Heart right ventricle (tissue), 16 donors: Measurements from ENCODE around the gene PHOSPHO2. TPM values are rescaled to one million over a fixed set of nuclear protein-coding genes. Genes with fewer than 3 reads are reported as not detected.

Experiments used
- ATAC-seq, 8 donors: fragments of 200-7000 bp; cut with Tn5 transposase; one replicate each; pipeline ENCODE4 v1.9.1; 2020; ENCODE audit warnings: mild to moderate bottlenecking in 8 of 8, moderate library complexity in 8 of 8, moderate number of reproducible peaks in 1 of 8
- DNase-seq, 2 donors: peaks; one replicate each; pipeline ENCODE4 v3.0.0-alpha.2; 2020
- H3K27ac ChIP-seq, 10 donors: fragments of 200-600 bp; sonication (generic) in 2 of 10; one replicate each; pipeline versions ENCODE4 v1.5.0 to v1.8.0; 2020 to 2022; ENCODE audit warnings: mild to moderate bottlenecking in 3 of 10
- H3K27me3 ChIP-seq, 7 donors: fragments of 200-600 bp; one replicate each; pipeline ENCODE4 v1.8.0; 2021 to 2022; ENCODE audit warnings: mild to moderate bottlenecking in 2 of 7
- H3K36me3 ChIP-seq, 9 donors: fragments of 200-600 bp; sonication (generic) in 1 of 9; one replicate each; pipeline versions ENCODE4 v1.5.0 to v1.8.0; 2020 to 2022; ENCODE audit warnings: mild to moderate bottlenecking in 2 of 9
- H3K4me1 ChIP-seq, 9 donors: fragments of 200-600 bp; sonication (generic) in 1 of 9; one replicate each; pipeline versions ENCODE4 v1.5.0 to v1.8.0; 2020 to 2022; ENCODE audit warnings: mild to moderate bottlenecking in 4 of 9
- H3K4me3 ChIP-seq, 10 donors: fragments of 200-600 bp; sonication (generic) in 2 of 10; one replicate each; pipeline versions ENCODE4 v1.5.0 to v1.8.0; 2020 to 2022; ENCODE audit warnings: mild to moderate bottlenecking in 7 of 10, moderate library complexity in 2 of 10
- H3K9me3 ChIP-seq, 11 donors: fragments of 200-600 bp in 10 of 11; sonication (generic) in 2 of 11; one replicate each; pipeline versions ENCODE4 v1.5.0 to v1.8.0; 2013 to 2022; ENCODE audit warnings: mild to moderate bottlenecking in 2 of 11, control low read depth in 1 of 11, moderate library complexity in 1 of 11
- WGBS, 2 donors: extraction: QIAGEN DNeasy Blood & Tissue Kit; methylation state at CpG; one replicate each; pipeline ENCODE4 v1.1.7; 2013; ENCODE audit warnings: inconsistent platforms in 1 of 2; 5-methylcytosine and 5-hydroxymethylcytosine counted together
- intact Hi-C, 10 donors: fragments of 100-400 bp; cut with DNase I; formaldehyde crosslinking; loops; one replicate each; pipeline versions ENCODE4 v1.11.1 to v1.14.2; 2022
- polyA plus RNA-seq, 2 donors: library from polyadenylated mRNA; stranded (reverse); fragments of 200-250 nt; gene quantifications; one replicate each; pipeline ENCODE4 v1.2.3, GENCODE V29; 2013
- total RNA-seq, 10 donors: library from RNA; stranded (reverse); fragmentation: NEBNext Ultra II Directional in 3 of 10; extraction: Animal tissue kit (Norgen Biotek cat#: 25700) in 3 of 10; gene quantifications; one replicate each; pipeline versions ENCODE4 v1.2.1 to v1.2.4, GENCODE V29; 2021 to 2023
- TF ChIP-seq, protein P1 (sequence below), 9 donors: fragments of 200-600 bp; sonication (generic) in 2 of 9; IDR thresholded peaks; one replicate each; pipeline versions ENCODE4 v1.5.0 to v1.8.0; 2021 to 2022; ENCODE audit warnings: antibody characterized with exemption in 9 of 9, mild to moderate bottlenecking in 5 of 9, moderate library complexity in 1 of 9
- donor health status: Arrhythmogenic right ventricular cardiomyopathy.
- donor health status: ischemic (EF 13 %, LVEDD 7.1; RV severe dilation, severe dysfunction).
- donor health status: healthy with polysubstance abuse.
- donor health status: DM: no; HTN: yes; CAD: no.
- donor health status: DM: no; HTN: no; CAD: no.
- donor health status: ischemic (EF 25% LVEDD 6.9; RV normal size, moderate dysfunction).
- donor health status: ischemic (EF 25% LVEDD 5.7; RV mildly dilated, moderate dysfunction).
- donor health status: healthy.
- donor health status: DM: yes; HTN: yes; CAD: no.
- donor health status: Ischemic cardiomyopathy.
- donor health status: ischemic (EF 35%, LVEDD 5.7; RV mildly dilated, moderate dysfunction).
- donor health status: nonischemic (EF 11% LVEDD 7.7; RV severe dilation, severe dysfunction).
- donor health status: DM: yes; HTN: yes; CAD: no.
- donor health status: PGD.
- donor health status: ischemic (EF 29% LVEDD 5.4; RV normal size, mild dysfunction).
- donor health status: nonischemic (EF 23%, LVEDD 6.1; RV moderate dilation, normal function).

Gene PHOSPHO2
- total and polyA plus RNA-seq, 12 donors, result 1.1 to 4.1 (median 2.2) TPM

- DNase-seq (no peak), ATAC-seq (peak; percentile 16 to 63 (median 42))
- intact Hi-C loops, result no loop called here
- Histone ChIP-seq H3K27me3 (no peaks in the 10 kb centered on the region), H3K4me1 (peaks cover 0 to 30% (median 24%) of the 10 kb centered on the region in 9 donors), H3K4me3 (peak overlapping the region in 1 of 10 donors; percentile 34), H3K9me3 (no peaks in the 10 kb centered on the region), H3K27ac (no peak overlapping the region), H3K36me3 (no peaks in the 10 kb centered on the region)
- 29 to 34% methylated on average over 12 of the region's 12 CpGs for WGBS, 2 donors
- TF ChIP-seq, protein P1, sequence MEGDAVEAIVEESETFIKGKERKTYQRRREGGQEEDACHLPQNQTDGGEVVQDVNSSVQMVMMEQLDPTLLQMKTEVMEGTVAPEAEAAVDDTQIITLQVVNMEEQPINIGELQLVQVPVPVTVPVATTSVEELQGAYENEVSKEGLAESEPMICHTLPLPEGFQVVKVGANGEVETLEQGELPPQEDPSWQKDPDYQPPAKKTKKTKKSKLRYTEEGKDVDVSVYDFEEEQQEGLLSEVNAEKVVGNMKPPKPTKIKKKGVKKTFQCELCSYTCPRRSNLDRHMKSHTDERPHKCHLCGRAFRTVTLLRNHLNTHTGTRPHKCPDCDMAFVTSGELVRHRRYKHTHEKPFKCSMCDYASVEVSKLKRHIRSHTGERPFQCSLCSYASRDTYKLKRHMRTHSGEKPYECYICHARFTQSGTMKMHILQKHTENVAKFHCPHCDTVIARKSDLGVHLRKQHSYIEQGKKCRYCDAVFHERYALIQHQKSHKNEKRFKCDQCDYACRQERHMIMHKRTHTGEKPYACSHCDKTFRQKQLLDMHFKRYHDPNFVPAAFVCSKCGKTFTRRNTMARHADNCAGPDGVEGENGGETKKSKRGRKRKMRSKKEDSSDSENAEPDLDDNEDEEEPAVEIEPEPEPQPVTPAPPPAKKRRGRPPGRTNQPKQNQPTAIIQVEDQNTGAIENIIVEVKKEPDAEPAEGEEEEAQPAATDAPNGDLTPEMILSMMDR (IDR thresholded peaks at IDR 0.05), result no peak
Measured at GRCh38 chr2:169716238-169716886, 22.1 kb downstream of the PHOSPHO2 start.

DNA sequence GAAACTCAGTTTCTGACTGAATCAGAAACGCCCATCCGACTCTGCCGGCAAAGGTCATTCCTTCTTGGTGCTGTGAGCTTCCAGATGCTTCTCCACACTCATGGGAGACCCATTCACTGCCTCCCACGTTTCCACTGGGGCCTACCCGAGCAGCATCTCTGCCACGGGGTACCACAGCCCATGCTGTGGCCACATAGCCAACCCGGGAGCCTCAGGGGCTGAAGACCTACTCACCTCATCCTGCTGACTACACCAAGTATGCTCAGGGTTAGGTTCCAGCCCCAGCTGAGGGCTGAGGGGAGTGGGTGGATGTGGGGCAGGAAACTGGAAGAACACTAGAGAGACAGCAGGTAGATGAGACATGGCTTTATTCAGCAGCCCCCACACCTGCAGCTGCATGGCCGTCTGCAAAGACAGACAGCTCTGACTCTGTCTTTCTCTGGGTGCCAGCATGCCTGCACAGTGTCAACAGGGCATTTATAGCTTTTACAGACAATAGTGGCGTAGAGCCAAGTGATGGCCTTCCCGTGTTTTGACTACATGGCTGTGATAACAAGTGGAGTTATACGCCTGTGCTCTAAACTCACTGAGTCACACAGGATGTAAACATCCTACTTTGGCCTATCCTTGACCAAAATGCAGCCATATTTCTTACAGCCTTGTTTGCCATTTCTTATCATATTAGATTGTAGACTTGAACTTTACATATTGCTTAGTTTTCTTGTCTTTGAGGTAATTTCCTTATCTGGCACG is 22.8 kb downstream of the PHOSPHO2 start:
- Histone ChIP-seq H3K27me3 (no peaks in the 10 kb centered on the region), H3K4me1 (peaks cover 0 to 30% (median 24%) of the 10 kb centered on the region in 9 donors), H3K36me3 (no peaks in the 10 kb centered on the region), H3K9me3 (no peaks in the 10 kb centered on the region), H3K27ac (no peak overlapping the region), H3K4me3 (no peak overlapping the region)
- ATAC-seq (peak in 6 of 8 donors; percentile 30 to 70 (median 45)), DNase-seq (peak in 1 of 2 donors; percentile 29)
- intact Hi-C loops, result no loop called here
- 51% methylated on average over 12 of the region's 12 CpGs for WGBS, 2 donors
- TF ChIP-seq, protein P1 (IDR thresholded peaks at IDR 0.05), result no peak

- Histone ChIP-seq H3K9me3 (no peaks in the 10 kb centered on the region), H3K27me3 (no peaks in the 10 kb centered on the region), H3K4me3 (no peak overlapping the region), H3K4me1 (peaks cover 0 to 30% (median 24%) of the 10 kb centered on the region in 9 donors), H3K27ac (no peak overlapping the region), H3K36me3 (no peaks in the 10 kb centered on the region)
- WGBS, 2 donors, result 86 to 88% methylated on average over 4 of the region's 4 CpGs
- ATAC-seq (no peak), DNase-seq (no peak)
- TF ChIP-seq, protein P1 (IDR thresholded peaks at IDR 0.05), result no peak
- intact Hi-C loops, result no loop called here
Measured at GRCh38 chr2:169717691-169718063, 23.4 kb downstream of the PHOSPHO2 start.

- no peak overlapping the region for H3K4me3 ChIP-seq
- intact Hi-C loops, result no loop called here
- H3K27ac ChIP-seq, result no peak overlapping the region
- H3K4me1 ChIP-seq, result peaks cover 0 to 28% (median 24%) of the 10 kb centered on the region in 9 donors
- TF ChIP-seq, protein P1 (IDR thresholded peaks at IDR 0.05), result no peak
- ATAC-seq (no peak), DNase-seq (no peak)
- H3K27me3 ChIP-seq, result no peaks in the 10 kb centered on the region
- H3K9me3 ChIP-seq, result no peaks in the 10 kb centered on the region
- 88 to 96% methylated on average over 2 of the region's 2 CpGs for WGBS, 2 donors
- H3K36me3 ChIP-seq, result no peaks in the 10 kb centered on the region
Measured at GRCh38 chr2:169718930-169719504, 24.7 kb downstream of the PHOSPHO2 start.
